Neural crest cell (in vitro differentiated cells): ENCODE results near the gene PCDHGA7. TPM values are rescaled to one million over a fixed set of nuclear protein-coding genes. Genes with fewer than 3 reads are reported as not detected.
"Not testable (repeated sequence)": the region's sequence is repeated elsewhere in the genome, so short reads cannot be mapped to it uniquely, and the experiment has no call there.

ENCODE experiments used
- DNase-seq: peaks from one replicate; pipeline ENCODE4 v3.0.0; 2021; ENCODE audit warnings: low read depth, mixed read lengths, low spot score
- H3K27ac Mint-ChIP-seq: one replicate; pipeline ENCODE4 v1.8.0; 2021; ENCODE audit warnings: mild to moderate bottlenecking, mixed read lengths; ENCODE audit not compliant: unreplicated experiment
- H3K27me3 Mint-ChIP-seq: 2 replicates; pipeline ENCODE4 v1.8.0; 2021; ENCODE audit warnings: low read depth, mild to moderate bottlenecking, mixed read lengths
- H3K36me3 Mint-ChIP-seq: 2 replicates; pipeline ENCODE4 v1.8.0; 2021; ENCODE audit warnings: low read depth, mild to moderate bottlenecking, mixed read lengths
- H3K4me1 Mint-ChIP-seq: 2 replicates; pipeline ENCODE4 v1.8.0; 2021; ENCODE audit warnings: mixed read lengths
- H3K4me3 Mint-ChIP-seq: one replicate; pipeline ENCODE4 v1.8.0; 2021; ENCODE audit warnings: mild to moderate bottlenecking, mixed read lengths
- H3K9me3 Mint-ChIP-seq: 2 replicates; pipeline ENCODE4 v1.8.0; 2021; ENCODE audit warnings: mixed read lengths
- total RNA-seq: library from RNA; stranded (reverse); gene quantifications from 2 replicates; pipeline ENCODE4 v1.2.1, GENCODE V29; 2021
- TF ChIP-seq, protein P1 (sequence below): fragments of 200-600 bp; sonication (generic); conservative IDR thresholded peaks from 2 replicates; pipeline ENCODE4 v1.5.0; 2021; ENCODE audit warnings: antibody characterized with exemption, mild to moderate bottlenecking

The PCDHGA7 gene
- total RNA-seq, 1 donor from 2014 or later = 0.37 TPM

DNA sequence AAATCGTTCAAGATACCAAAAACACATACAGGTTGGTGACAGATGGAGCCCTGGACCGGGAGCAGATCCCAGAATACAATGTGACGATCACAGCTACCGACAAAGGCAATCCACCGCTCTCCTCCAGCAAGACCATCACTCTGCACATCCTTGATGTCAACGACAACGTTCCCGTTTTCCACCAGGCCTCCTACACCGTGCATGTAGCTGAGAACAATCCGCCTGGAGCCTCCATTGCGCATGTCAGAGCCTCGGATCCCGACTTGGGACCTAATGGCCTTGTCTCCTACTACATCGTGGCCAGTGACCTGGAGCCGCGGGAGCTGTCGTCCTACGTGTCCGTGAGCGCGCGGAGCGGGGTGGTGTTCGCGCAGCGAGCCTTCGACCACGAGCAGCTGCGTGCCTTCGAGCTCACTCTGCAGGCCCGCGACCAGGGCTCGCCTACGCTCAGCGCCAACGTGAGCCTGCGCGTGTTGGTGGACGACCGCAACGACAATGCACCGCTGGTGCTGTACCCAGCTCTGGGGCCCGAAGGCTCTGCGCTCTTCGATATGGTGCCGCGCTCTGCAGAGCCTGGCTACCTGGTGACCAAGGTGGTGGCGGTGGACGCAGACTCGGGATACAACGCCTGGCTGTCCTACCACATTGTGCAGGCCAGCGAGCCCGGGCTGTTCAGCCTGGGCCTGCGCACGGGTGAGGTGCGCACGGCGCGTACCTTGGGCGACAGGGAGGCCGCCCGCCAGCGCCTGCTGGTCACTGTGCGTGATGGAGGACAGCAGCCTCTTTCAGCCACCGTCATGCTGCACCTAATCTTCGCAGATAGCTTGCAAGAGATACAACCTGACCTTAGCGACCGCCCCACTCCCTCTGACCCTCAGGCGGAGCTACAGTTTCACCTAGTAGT is 10.7 kb upstream of the PCDHGA7 start:
- no peak overlapping the region for H3K27ac Mint-ChIP-seq
- no peaks in the 10 kb centered on the region for H3K4me1 Mint-ChIP-seq
- peaks cover 22% of the 10 kb centered on the region for H3K36me3 Mint-ChIP-seq
- peaks cover 14% of the 10 kb centered on the region for H3K9me3 Mint-ChIP-seq
- TF ChIP-seq, protein P1, sequence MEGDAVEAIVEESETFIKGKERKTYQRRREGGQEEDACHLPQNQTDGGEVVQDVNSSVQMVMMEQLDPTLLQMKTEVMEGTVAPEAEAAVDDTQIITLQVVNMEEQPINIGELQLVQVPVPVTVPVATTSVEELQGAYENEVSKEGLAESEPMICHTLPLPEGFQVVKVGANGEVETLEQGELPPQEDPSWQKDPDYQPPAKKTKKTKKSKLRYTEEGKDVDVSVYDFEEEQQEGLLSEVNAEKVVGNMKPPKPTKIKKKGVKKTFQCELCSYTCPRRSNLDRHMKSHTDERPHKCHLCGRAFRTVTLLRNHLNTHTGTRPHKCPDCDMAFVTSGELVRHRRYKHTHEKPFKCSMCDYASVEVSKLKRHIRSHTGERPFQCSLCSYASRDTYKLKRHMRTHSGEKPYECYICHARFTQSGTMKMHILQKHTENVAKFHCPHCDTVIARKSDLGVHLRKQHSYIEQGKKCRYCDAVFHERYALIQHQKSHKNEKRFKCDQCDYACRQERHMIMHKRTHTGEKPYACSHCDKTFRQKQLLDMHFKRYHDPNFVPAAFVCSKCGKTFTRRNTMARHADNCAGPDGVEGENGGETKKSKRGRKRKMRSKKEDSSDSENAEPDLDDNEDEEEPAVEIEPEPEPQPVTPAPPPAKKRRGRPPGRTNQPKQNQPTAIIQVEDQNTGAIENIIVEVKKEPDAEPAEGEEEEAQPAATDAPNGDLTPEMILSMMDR = no peak
- H3K27me3 Mint-ChIP-seq = no peaks in the 10 kb centered on the region
- no peak overlapping the region for H3K4me3 Mint-ChIP-seq
- DNase-seq = no peak

DNA sequence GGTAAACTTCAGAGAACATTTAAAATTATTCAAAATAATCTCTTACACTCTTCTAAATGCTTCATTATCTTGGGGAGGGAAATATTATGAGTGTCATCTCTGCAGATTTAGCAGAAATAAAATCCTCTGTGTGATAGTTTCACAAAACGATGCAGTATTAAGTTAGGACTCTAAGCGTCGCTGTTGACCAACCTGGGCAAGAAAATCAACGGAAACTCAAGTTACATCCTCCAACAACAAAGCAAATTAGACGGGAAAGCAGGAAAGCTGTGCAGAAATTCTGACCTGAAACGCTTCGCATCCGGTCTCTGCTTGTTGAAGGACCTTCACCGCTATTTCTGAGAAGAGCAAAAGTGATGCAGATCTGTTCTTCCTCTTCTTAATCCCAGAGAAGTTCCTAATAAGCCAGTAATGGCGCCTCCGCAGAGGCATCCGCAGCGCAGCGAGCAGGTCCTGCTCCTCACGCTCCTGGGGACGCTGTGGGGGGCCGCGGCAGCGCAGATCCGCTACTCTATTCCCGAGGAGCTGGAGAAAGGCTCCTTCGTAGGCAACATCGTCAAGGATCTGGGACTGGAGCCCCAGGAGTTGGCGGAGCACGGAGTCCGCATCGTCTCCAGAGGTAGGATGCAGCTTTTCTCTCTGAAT is 8.7 kb upstream of the PCDHGA7 start, which contains the start of gene PCDHGA6:
TSS of gene PCDHGA6 (plus strand) at position 219 of the 645 bp plus-strand sequence. CDS start at position 412, 193 bp downstream.
- peaks cover 22% of the 10 kb centered on the region for H3K36me3 Mint-ChIP-seq
- no peak within 1 kb of the TSS for H3K4me3 Mint-ChIP-seq

DNA sequence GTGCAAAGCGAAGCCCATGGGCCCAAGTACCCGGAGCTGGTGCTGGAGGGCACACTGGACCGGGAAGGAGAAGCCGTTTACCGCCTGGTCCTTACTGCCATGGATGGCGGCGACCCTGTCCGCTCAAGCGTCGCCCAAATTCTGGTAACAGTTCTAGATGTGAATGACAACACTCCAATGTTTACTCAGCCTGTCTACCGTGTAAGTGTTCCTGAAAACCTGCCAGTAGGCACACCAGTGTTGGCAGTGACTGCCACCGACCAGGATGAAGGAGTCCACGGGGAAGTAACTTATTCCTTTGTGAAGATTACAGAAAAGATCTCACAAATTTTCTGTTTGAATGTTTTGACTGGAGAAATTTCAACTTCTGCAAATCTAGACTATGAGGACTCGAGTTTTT is 7.9 kb upstream of the PCDHGA7 start:
- no peak overlapping the region for H3K27ac Mint-ChIP-seq
- peaks cover 19% of the 10 kb centered on the region for H3K9me3 Mint-ChIP-seq
- peaks cover 22% of the 10 kb centered on the region for H3K36me3 Mint-ChIP-seq
- no peaks in the 10 kb centered on the region for H3K27me3 Mint-ChIP-seq
- no peak overlapping the region for H3K4me3 Mint-ChIP-seq
- no peak for DNase-seq
- H3K4me1 Mint-ChIP-seq = no peaks in the 10 kb centered on the region
- TF ChIP-seq, protein P1 = no peak

More for the DNA sequence above, 8.7 kb upstream of the PCDHGA7 start, which contains the start of gene PCDHGA6:
- Mint-ChIP-seq H3K4me1 (no peaks in the 10 kb centered on the region), H3K9me3 (peaks cover 18% of the 10 kb centered on the region), H3K27me3 (no peaks in the 10 kb centered on the region), H3K27ac (no peak within 1 kb of the TSS)
- DNase-seq = no peak
- TF ChIP-seq, protein P1 = no peak

DNA sequence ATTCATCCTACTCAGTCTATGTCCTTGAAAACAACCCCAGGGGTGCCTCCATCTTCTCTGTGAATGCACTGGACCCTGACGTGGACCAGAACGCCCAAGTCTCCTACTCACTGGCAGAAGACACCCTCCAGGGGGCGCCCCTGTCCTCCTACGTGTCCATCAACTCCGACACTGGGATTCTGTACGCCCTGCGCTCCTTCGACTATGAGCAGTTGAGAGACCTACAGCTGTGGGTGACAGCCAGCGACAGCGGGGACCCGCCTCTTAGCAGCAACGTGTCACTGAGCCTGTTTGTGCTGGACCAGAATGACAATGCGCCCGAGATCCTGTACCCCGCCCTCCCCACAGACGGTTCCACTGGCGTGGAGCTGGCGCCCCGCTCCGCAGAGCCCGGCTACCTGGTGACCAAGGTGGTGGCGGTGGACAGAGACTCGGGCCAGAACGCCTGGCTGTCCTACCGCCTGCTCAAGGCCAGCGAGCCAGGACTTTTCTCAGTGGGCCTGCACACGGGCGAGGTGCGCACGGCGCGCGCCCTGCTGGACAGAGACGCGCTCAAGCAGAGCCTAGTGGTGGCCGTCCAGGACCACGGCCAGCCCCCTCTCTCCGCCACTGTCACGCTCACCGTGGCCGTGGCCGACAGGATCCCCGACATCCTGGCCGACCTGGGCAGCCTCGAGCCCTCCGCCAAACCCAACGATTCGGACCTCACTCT is 6.9 kb upstream of the PCDHGA7 start:
- H3K27ac Mint-ChIP-seq, DNase-seq, H3K27me3 Mint-ChIP-seq, H3K4me1 Mint-ChIP-seq, H3K4me3 Mint-ChIP-seq: not testable (repeated sequence)
- peaks cover 16% of the 10 kb centered on the region for H3K36me3 Mint-ChIP-seq
- H3K9me3 Mint-ChIP-seq = peaks cover 17% of the 10 kb centered on the region

DNA sequence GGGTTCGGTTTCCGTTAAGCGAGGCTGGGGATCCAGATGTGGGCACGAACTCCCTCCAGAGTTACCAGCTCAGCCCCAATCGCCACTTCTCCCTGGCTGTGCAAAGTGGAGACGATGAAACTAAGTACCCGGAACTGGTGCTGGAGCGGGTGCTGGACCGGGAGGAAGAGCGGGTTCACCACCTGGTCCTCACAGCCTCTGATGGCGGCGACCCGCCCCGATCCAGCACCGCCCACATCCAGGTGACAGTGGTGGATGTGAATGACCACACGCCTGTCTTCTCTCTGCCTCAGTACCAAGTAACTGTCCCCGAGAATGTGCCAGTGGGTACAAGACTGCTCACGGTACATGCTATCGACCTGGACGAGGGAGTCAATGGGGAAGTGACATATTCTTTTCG is 803 bp downstream of the PCDHGA7 start:
- Mint-ChIP-seq H3K27ac (no peak overlapping the region), H3K9me3 (peaks cover 24% of the 10 kb centered on the region), H3K36me3 (peaks cover 33% of the 10 kb centered on the region), H3K4me1 (no peaks in the 10 kb centered on the region), H3K4me3 (no peak overlapping the region), H3K27me3 (no peaks in the 10 kb centered on the region)
- TF ChIP-seq, protein P1 = no peak
- DNase-seq = no peak
